Measurements from ENCODE around the gene SHISA5. TPM values are rescaled to one million over a fixed set of nuclear protein-coding genes. Genes with fewer than 3 reads are reported as not detected.
"Not testable (repeated sequence)": the region's sequence is repeated elsewhere in the genome, so short reads cannot be mapped to it uniquely, and the experiment has no call there.

Gene SHISA5
- total RNA-seq, 4 donors from 2014 or later = 101 to 158 (median 148) TPM

- TF ChIP-seq POLR2AphosphoS5 (IDR thresholded peaks at IDR 0.05) = no peak
- no peak for TF ChIP-seq EP300 (IDR thresholded peaks at IDR 0.05)
- no peak for TF ChIP-seq CTCF (IDR thresholded peaks at IDR 0.05)
- TF ChIP-seq POLR2A (IDR thresholded peaks at IDR 0.05; ENCODE audit: low read depth) = no peak
- 94% methylated on average over 3 of the region's 4 CpGs for WGBS
- intact Hi-C loops (cut with DNase I) = loop anchor here (10.0 kb wide), 1 partner anchor 151 kb away; no protein-coding TSS in a partner anchor
- no peak for DNase-seq (ENCODE audit: extremely low spot score)
- Histone ChIP-seq H3K36me3 (peaks cover 6 to 72% (median 27%) of the 10 kb centered on the region in 4 donors), H3K9me3 (no peaks in the 10 kb centered on the region), H3K4me1 (no peaks in the 10 kb centered on the region), H3K27me3 (no peaks in the 10 kb centered on the region), H3K27ac (replicated peaks in 1 of 4) (no peak overlapping the region), H3K4me3 (no peak overlapping the region)
These were observed 31.6 kb upstream of the SHISA5 start for GRCh38 chr3:48535578-48535977.

- no peak overlapping the region for H3K4me3 ChIP-seq
- no peaks in the 10 kb centered on the region for H3K9me3 ChIP-seq
- H3K27me3 ChIP-seq = no peaks in the 10 kb centered on the region
- H3K27ac ChIP-seq (replicated peaks in 1 of 4) = no peak overlapping the region
- peaks cover 6 to 52% (median 18%) of the 10 kb centered on the region in 4 donors for H3K36me3 ChIP-seq
- WGBS = 91% methylated on average over 2 of the region's 2 CpGs
- no peak for DNase-seq (ENCODE audit: extremely low spot score)
- H3K4me1 ChIP-seq = no peaks in the 10 kb centered on the region
- TF ChIP-seq POLR2A (IDR thresholded peaks at IDR 0.05; ENCODE audit: low read depth) = no peak
- intact Hi-C loops (cut with DNase I) = loop anchor here (10.0 kb wide), 1 partner anchor 148 kb away; no protein-coding TSS in a partner anchor
These were observed 29.0 kb upstream of the SHISA5 start for GRCh38 chr3:48532977-48533337.

- Histone ChIP-seq H3K36me3 (peaks cover 6 to 52% (median 18%) of the 10 kb centered on the region in 4 donors), H3K4me1 (no peaks in the 10 kb centered on the region), H3K9me3 (no peaks in the 10 kb centered on the region), H3K4me3 (no peak overlapping the region), H3K27ac (replicated peaks in 1 of 4) (no peak overlapping the region), H3K27me3 (no peaks in the 10 kb centered on the region)
- no peak for TF ChIP-seq POLR2A (IDR thresholded peaks at IDR 0.05; ENCODE audit: low read depth)
- no peak for TF ChIP-seq EP300 (IDR thresholded peaks at IDR 0.05)
- intact Hi-C loops (cut with DNase I) = loop anchor here (10.0 kb wide), 1 partner anchor 148 kb away; no protein-coding TSS in a partner anchor
- WGBS = 88% methylated on average over 6 of the region's 6 CpGs
- no peak for DNase-seq (ENCODE audit: extremely low spot score)
These were observed 28.4 kb upstream of the SHISA5 start for GRCh38 chr3:48532271-48532976.

- H3K36me3 ChIP-seq = peaks cover 0 to 37% (median 7%) of the 10 kb centered on the region in 4 donors
- not testable (repeated sequence) for H3K9me3 ChIP-seq; H3K27ac ChIP-seq (replicated peaks in 1 of 4); H3K4me3 ChIP-seq; H3K27me3 ChIP-seq; DNase-seq (ENCODE audit: extremely low spot score); H3K4me1 ChIP-seq
- intact Hi-C loops (cut with DNase I) = loop anchor here (10.0 kb wide), 1 partner anchor 146 kb away; no protein-coding TSS in a partner anchor
- 95% methylated on average over 4 of the region's 4 CpGs for WGBS
These were observed 26.7 kb upstream of the SHISA5 start for GRCh38 chr3:48530701-48531100.

GRCh38 chr3:48528754-48529153 lies 24.8 kb upstream of the SHISA5 start:
- H3K4me3 ChIP-seq = no peak overlapping the region
- H3K4me1 ChIP-seq = no peaks in the 10 kb centered on the region
- no peak overlapping the region for H3K27ac ChIP-seq (replicated peaks in 1 of 4)
- DNase-seq (ENCODE audit: extremely low spot score) = no peak
- TF ChIP-seq EP300 (IDR thresholded peaks at IDR 0.05) (no peak), POLR2A (IDR thresholded peaks at IDR 0.05; ENCODE audit: low read depth) (no peak), POLR2AphosphoS5 (IDR thresholded peaks at IDR 0.05) (no peak)
- no peaks in the 10 kb centered on the region for H3K27me3 ChIP-seq
- 80% methylated on average over 3 of the region's 3 CpGs for WGBS
- intact Hi-C loops (cut with DNase I) = no loop called here
- peaks cover 0 to 34% (median 2%) of the 10 kb centered on the region in 4 donors for H3K36me3 ChIP-seq
- no peaks in the 10 kb centered on the region for H3K9me3 ChIP-seq

- no peaks in the 10 kb centered on the region for H3K27me3 ChIP-seq
- no peak overlapping the region for H3K27ac ChIP-seq (replicated peaks in 1 of 4)
- peaks cover 0 to 40% (median 2%) of the 10 kb centered on the region in 4 donors for H3K36me3 ChIP-seq
- H3K9me3 ChIP-seq = no peaks in the 10 kb centered on the region
- no peak for DNase-seq (ENCODE audit: extremely low spot score)
- no peaks in the 10 kb centered on the region for H3K4me1 ChIP-seq
- WGBS = 89% methylated on average over 9 of the region's 9 CpGs
- H3K4me3 ChIP-seq = no peak overlapping the region
- TF ChIP-seq POLR2AphosphoS5 (IDR thresholded peaks at IDR 0.05) (no peak), POLR2A (IDR thresholded peaks at IDR 0.05; ENCODE audit: low read depth) (no peak), EP300 (IDR thresholded peaks at IDR 0.05) (no peak), CTCF (IDR thresholded peaks at IDR 0.05) (no peak)
- intact Hi-C loops (cut with DNase I) = no loop called here
These were observed 24.1 kb upstream of the SHISA5 start for GRCh38 chr3:48528048-48528447.

Measured in esophagus muscularis mucosa (tissue), 4 donors.